B cell (primary cell): ENCODE data around the gene SLC12A3. TPM values are rescaled to one million over a fixed set of nuclear protein-coding genes. Genes with fewer than 3 reads are reported as not detected.

Experiments used
- ATAC-seq: fragments of 200-7000 bp; cut with Tn5 transposase; one replicate; pipeline ENCODE4 v1.10.0; 2021; ENCODE audit warnings: low read depth, mild to moderate bottlenecking, moderate number of reproducible peaks, moderate library complexity
- CTCF ChIA-PET: fragments of 350-600 bp; sonication (Branson Sonifier 250); formaldehyde crosslinking; loops from one replicate; lab custom pipeline; 2021; ENCODE audit warnings: antibody characterized with exemption, inconsistent platforms; lab: Charles Lee
- POLR2A ChIA-PET: fragments of 350-600 bp; sonication (Branson Sonifier 250); formaldehyde crosslinking; loops from one replicate; lab custom pipeline; 2021; ENCODE audit warnings: antibody characterized with exemption; lab: Charles Lee
- DNase-seq: peaks from one replicate; pipeline ENCODE4 v3.0.0; 2013
- H2AFZ ChIP-seq: 2 replicates; pipeline ENCODE4 v1.6.1; 2012; ENCODE audit warnings: mild to moderate bottlenecking, low read depth, low read length; ENCODE audit not compliant: insufficient read depth, poor library complexity, severe bottlenecking
- H3K27ac ChIP-seq, 2 donors: 1 replicate in 1 of 2; 2 replicates in 1 of 2; pipeline ENCODE4 v1.5.1; 2012 to 2013; ENCODE audit warnings: low read length in 2 of 2, mild to moderate bottlenecking in 2 of 2, moderate library complexity in 1 of 2
- H3K27me3 ChIP-seq, 4 experiments: fragments of 200-600 bp in 1 of 4; sonication (generic) in 1 of 4; replicated peaks in 1 of 4; 1 replicate in 2 of 4; 2 replicates in 2 of 4; pipeline versions ENCODE4 v1.6.1 to v1.7.0; 2013 to 2016; ENCODE audit warnings: low read length in 3 of 4, mild to moderate bottlenecking in 2 of 4, mixed read lengths in 1 of 4, moderate library complexity in 1 of 4; ENCODE audit not compliant: insufficient read depth in 4 of 4, control insufficient read depth in 3 of 4; ENCODE audit errors: control extremely low read depth in 1 of 4
- H3K36me3 ChIP-seq, 2 experiments: replicated peaks in 1 of 2; 1 replicate in 1 of 2; 2 replicates in 1 of 2; pipeline versions ENCODE4 v1.6.1 to v1.7.1; 2013; ENCODE audit warnings: low read length in 1 of 2; ENCODE audit not compliant: insufficient read depth in 2 of 2, control insufficient read depth in 1 of 2; ENCODE audit errors: control extremely low read depth in 1 of 2, extremely low read depth in 1 of 2
- H3K4me1 ChIP-seq, 2 donors: fragments of 200-600 bp in 1 of 2; sonication (generic) in 1 of 2; 1 replicate in 1 of 2; 2 replicates in 1 of 2; pipeline versions ENCODE4 v1.5.1 to v1.6.1; 2013 to 2017; ENCODE audit warnings: low read length in 2 of 2; ENCODE audit not compliant: control insufficient read depth in 2 of 2, insufficient read depth in 2 of 2
- H3K4me2 ChIP-seq: replicated peaks from 2 replicates; pipeline ENCODE3; 2012; ENCODE audit warnings: mild to moderate bottlenecking, low read depth, low read length; ENCODE audit not compliant: poor library complexity, severe bottlenecking
- H3K4me3 ChIP-seq, 5 experiments: fragments of 200-600 bp in 1 of 5; sonication (generic) in 1 of 5; 1 replicate in 3 of 5; 2 replicates in 2 of 5; pipeline versions ENCODE4 v1.5.1 to v1.7.0; 2011 to 2016; ENCODE audit warnings: low read length in 4 of 5, mild to moderate bottlenecking in 4 of 5, low read depth in 2 of 5, control low read depth in 1 of 5, moderate library complexity in 1 of 5; ENCODE audit not compliant: insufficient read depth in 1 of 5; ENCODE audit errors: control extremely low read depth in 1 of 5, extremely low read depth in 1 of 5
- H3K79me2 ChIP-seq: fragments of 200-600 bp; sonication (generic); one replicate; pipeline ENCODE4 v1.6.0; 2016; ENCODE audit warnings: low read length; ENCODE audit not compliant: control insufficient read depth, insufficient read depth
- H3K9ac ChIP-seq: fragments of 200-600 bp; sonication (generic); 2 replicates; pipeline ENCODE4 v1.6.1; 2017; ENCODE audit warnings: mild to moderate bottlenecking, low read length, moderate library complexity
- H3K9me3 ChIP-seq, 3 donors: one replicate each; pipeline versions ENCODE4 v1.6.1 to v1.7.1; 2013; ENCODE audit warnings: low read length in 2 of 3; ENCODE audit not compliant: control insufficient read depth in 2 of 3, insufficient read depth in 1 of 3; ENCODE audit errors: control extremely low read depth in 1 of 3
- H4K20me1 ChIP-seq: 2 replicates; pipeline ENCODE4 v1.6.0; 2012; ENCODE audit warnings: mild to moderate bottlenecking, low read length; ENCODE audit not compliant: insufficient read depth, control insufficient read depth, poor library complexity, severe bottlenecking
- H3K27ac Mint-ChIP-seq: one replicate; pipeline ENCODE4 v1.8.0; 2021; ENCODE audit warnings: mixed read lengths
- H3K27me3 Mint-ChIP-seq: one replicate; pipeline ENCODE4 v1.8.0; 2021; ENCODE audit warnings: mixed read lengths
- H3K4me1 Mint-ChIP-seq: one replicate; pipeline ENCODE4 v1.8.0; 2021; ENCODE audit warnings: mixed read lengths
- H3K4me3 Mint-ChIP-seq: one replicate; pipeline ENCODE4 v1.8.0; 2021; ENCODE audit warnings: mixed read lengths
- H3K9me3 Mint-ChIP-seq: one replicate; pipeline ENCODE4 v1.8.0; 2022; ENCODE audit warnings: mixed read lengths; ENCODE audit not compliant: insufficient read depth
- EZH2 ChIP-seq: IDR thresholded peaks from 2 replicates; pipeline ENCODE4 v1.6.1; 2012; ENCODE audit warnings: borderline replicate concordance, low read depth, mild to moderate bottlenecking, moderate library complexity, low read length; ENCODE audit not compliant: insufficient read depth, poor library complexity, severe bottlenecking
- WGBS: methylation state at CpG from one replicate; pipeline ENCODE4 v1.1.5; 2013; ENCODE audit warnings: missing lambda C conversion rate; ENCODE audit not compliant: insufficient coverage; 5-methylcytosine and 5-hydroxymethylcytosine counted together
- intact Hi-C: fragments of 100-400 bp; cut with micrococcal nuclease; formaldehyde crosslinking; loops from one replicate; pipeline ENCODE4 v1.10.0; 2022
- polyA plus RNA-seq: library from polyadenylated mRNA; depleted of rRNA; stranded (reverse); fragments of >200 nt; gene quantifications from 2 replicates; pipeline ENCODE4 v1.2.3, GENCODE V29; 2012
- total RNA-seq, 2 donors: library from RNA; stranded (reverse); fragments of 120-200 nt in 1 of 2; gene quantifications; 1 replicate in 1 of 2; 2 replicates in 1 of 2; pipeline versions ENCODE4 v1.2.3 to v1.2.4, GENCODE V29; 2013 to 2022
- TF ChIP-seq, protein P1 (sequence below): fragments of 200-600 bp; IDR thresholded peaks from one replicate; pipeline ENCODE4 v1.8.0; 2022; ENCODE audit warnings: antibody characterized with exemption, mild to moderate bottlenecking

The SLC12A3 gene
- total and polyA plus RNA-seq, 2 donors (not counting 1 experiment from before 2014, with no cell fraction given): 1.3 to 4.9 TPM

DNA sequence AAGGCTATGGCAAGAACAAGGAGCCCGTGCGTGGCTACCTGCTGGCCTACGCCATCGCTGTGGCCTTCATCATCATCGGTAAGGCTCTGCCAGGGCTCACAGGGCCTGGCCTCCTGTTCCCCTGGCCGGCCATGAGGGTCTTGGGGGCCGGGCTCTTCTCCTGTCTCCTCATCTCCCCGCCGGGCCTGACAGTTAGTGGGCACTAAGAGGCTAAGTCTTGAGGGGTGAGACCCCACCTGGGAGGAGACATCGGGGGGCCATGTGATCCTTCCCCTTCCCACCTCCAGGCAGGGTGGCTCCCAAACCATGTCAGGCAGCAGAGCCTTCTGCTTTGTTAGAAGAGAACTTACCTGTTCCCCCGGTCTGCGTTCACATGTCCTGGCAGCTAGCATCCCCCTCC lies 15.2 kb downstream of the SLC12A3 start:
- H4K20me1 ChIP-seq: no peaks in the 10 kb centered on the region
- Mint-ChIP-seq H3K4me3 (no peak overlapping the region), H3K4me1 (peaks cover 3% of the 10 kb centered on the region), H3K9me3 (no peaks in the 10 kb centered on the region), H3K27ac (no peak overlapping the region), H3K27me3 (no peaks in the 10 kb centered on the region)
- no peak overlapping the region for H3K4me3 ChIP-seq
- no peak overlapping the region for H3K4me2 ChIP-seq
- H3K79me2 ChIP-seq: no peaks in the 10 kb centered on the region
- POLR2A ChIA-PET: interaction anchor here (0.6 kb wide), 1 partner anchor 169 kb away, joined by 3 read pairs; no protein-coding TSS in a partner anchor
- H3K9me3 ChIP-seq: no peaks in the 10 kb centered on the region
- 98% methylated on average over 8 of the region's 12 CpGs for WGBS
- H2AFZ ChIP-seq: no peak overlapping the region
- ATAC-seq (no peak), DNase-seq (no peak)
- no peak overlapping the region for H3K9ac ChIP-seq
- intact Hi-C loops: no loop called here
- no peak for TF ChIP-seq EZH2
- TF ChIP-seq, protein P1, sequence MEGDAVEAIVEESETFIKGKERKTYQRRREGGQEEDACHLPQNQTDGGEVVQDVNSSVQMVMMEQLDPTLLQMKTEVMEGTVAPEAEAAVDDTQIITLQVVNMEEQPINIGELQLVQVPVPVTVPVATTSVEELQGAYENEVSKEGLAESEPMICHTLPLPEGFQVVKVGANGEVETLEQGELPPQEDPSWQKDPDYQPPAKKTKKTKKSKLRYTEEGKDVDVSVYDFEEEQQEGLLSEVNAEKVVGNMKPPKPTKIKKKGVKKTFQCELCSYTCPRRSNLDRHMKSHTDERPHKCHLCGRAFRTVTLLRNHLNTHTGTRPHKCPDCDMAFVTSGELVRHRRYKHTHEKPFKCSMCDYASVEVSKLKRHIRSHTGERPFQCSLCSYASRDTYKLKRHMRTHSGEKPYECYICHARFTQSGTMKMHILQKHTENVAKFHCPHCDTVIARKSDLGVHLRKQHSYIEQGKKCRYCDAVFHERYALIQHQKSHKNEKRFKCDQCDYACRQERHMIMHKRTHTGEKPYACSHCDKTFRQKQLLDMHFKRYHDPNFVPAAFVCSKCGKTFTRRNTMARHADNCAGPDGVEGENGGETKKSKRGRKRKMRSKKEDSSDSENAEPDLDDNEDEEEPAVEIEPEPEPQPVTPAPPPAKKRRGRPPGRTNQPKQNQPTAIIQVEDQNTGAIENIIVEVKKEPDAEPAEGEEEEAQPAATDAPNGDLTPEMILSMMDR: no peak
- no peaks in the 10 kb centered on the region for H3K36me3 ChIP-seq
- no peak overlapping the region for H3K27ac ChIP-seq
- CTCF ChIA-PET: no interaction called here
- H3K4me1 ChIP-seq: no peaks in the 10 kb centered on the region
- H3K27me3 ChIP-seq: no peaks in the 10 kb centered on the region

DNA sequence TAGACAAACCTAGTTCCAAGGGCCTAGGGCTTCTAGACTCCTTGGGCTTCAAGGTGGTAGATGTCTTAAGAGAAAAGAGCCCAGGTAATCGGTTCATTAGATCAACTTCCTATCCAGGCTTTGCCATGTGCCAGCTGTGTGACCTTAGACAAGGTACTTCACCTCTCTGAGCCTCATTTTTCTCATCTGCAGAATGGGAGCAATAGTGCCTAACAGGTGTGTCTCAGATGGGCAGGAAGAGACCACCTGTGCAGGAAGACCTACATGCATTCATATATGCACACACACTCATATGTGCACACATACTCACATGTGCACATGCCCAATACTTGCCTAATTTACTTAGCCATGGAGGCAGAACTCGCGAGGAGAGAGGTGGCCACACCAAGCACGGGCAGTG lies 15.7 kb downstream of the SLC12A3 start:
- Histone ChIP-seq H3K4me1 (no peaks in the 10 kb centered on the region), H3K4me3 (no peak overlapping the region), H3K27ac (no peak overlapping the region), H3K4me2 (no peak overlapping the region), H2AFZ (no peak overlapping the region), H3K9me3 (no peaks in the 10 kb centered on the region), H3K9ac (no peak overlapping the region), H3K27me3 (no peaks in the 10 kb centered on the region), H3K36me3 (no peaks in the 10 kb centered on the region), H4K20me1 (no peaks in the 10 kb centered on the region), H3K79me2 (no peaks in the 10 kb centered on the region)
- WGBS: 89% methylated on average over 4 of the region's 4 CpGs
- no peak for ATAC-seq
- Mint-ChIP-seq H3K27ac (peak overlapping the region; percentile 16), H3K4me1 (peaks cover 2% of the 10 kb centered on the region), H3K4me3 (no peak overlapping the region), H3K9me3 (no peaks in the 10 kb centered on the region), H3K27me3 (no peaks in the 10 kb centered on the region)
- TF ChIP-seq, protein P1: no peak
- TF ChIP-seq EZH2: no peak
- no peak for DNase-seq
- intact Hi-C loops: no loop called here
- ChIA-PET POLR2A (no interaction called here), CTCF (no interaction called here)
